Activated T-helper 1 cell treated with Interleukin-2 at 50 U/mL for 16 hours (primary cell): ENCODE results near the gene RNF157.
A peak's percentile ranks its signal among the peaks of the same experiment; 100 is the strongest.
"Not testable (repeated sequence)": the region's sequence is repeated elsewhere in the genome, so short reads cannot be mapped to it uniquely, and the experiment has no call there.

ENCODE experiments used
- DNase-seq: peaks from one replicate; pipeline ENCODE4 v3.0.0-alpha.2; 2020; ENCODE audit warnings: low read depth

Gene RNF157

GRCh38 chr17:76270127-76270592 is 29.9 kb upstream of the RNF157 start:
- DNase-seq: no peak

DNA sequence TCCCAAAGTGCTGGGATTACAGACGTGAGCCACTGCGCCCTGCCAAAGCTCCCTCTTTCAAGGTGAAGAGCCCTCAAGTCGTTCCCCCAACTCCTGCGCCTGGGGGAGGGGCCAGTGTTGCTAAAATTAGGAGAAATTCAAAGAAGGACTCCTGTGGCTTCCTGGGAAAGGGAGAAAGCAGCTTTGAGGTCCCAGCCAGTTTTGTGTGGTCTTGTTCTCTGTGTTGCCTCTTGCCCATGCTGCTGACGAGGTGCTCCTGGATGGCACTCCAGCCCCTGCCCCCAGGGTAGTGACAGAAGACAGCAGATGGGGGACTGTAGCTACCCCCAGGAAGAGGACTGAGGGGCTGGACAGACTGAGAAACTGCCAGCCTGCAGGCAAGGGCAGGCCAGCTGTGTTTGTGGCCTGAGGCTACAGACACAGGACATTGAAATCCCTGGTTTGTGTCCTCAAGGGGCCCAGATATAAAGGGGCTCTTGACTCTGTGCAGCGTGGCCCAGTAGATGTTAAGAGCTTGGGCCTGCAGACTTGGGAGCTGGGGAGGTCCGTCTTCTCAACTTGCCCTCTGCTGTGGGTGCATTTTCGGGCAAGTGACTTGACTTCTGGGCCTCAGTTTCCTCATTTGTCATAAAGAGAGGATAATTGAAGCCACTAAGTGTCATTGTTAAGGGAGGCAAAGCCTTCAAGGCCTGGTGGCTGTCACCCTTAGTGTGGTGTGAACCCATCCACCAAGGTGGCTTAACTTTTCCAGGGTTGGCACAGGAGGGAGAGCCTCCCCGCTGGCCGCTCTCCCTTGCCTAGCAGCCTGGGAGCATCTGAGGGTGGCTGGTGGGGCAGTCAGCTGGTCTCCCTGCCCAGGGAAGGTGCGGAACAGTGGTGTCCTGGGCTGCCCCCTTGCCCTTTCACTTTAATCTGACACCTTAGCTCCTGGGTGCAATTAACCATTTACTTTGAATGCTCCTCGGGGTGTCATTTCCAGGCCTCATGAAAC is 29.0 kb upstream of the RNF157 start:
- no peak for DNase-seq

- DNase-seq: peak; percentile 48
Measured at GRCh38 chr17:76268015-76268749, 27.9 kb upstream of the RNF157 start.

DNA sequence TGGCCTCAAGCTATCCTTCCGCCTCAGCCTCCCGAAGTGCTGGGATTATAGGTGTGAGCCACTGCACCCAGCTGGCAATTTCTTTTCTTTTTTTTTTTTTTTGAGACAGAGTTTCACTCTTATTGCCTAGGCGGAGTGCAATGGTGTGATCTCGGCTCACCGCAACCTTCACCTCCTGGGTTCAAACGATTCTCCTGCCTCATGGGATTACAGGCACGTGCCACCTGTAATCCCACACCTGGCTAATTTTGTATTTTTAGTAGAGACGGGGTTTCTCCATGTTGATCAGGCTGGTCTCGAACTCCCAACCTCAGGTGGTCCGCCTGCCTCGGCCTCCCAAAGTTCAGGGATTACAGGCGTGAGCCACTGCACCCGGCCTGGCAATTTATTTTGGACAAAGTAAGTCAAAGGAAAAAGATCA is 27.3 kb upstream of the RNF157 start:
- DNase-seq: not testable (repeated sequence)

DNA sequence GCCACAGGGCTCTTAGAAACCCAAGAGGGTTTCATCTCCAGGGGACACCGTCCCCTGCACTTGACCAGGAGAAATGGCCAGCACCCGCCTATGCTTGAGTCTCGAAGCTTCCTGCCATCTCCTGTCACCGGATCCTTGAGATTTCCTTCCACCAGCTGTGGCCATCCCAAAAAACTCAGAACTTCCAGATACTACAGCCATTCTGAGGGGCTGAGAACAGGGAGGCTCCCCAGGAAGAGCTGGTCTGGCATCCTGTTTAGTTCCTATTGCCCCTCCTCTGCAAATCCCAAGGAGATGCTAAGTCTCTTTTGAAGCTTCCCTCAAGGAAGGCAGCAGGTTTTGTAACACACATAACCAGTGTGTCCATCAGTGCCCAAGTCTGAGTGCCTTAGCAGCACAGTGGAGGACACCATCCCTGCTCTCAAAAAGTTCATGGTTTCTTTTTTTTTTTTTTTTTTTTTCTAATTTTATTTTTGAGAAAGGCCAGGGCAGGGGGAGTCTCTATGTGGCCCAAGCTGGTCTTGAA is 26.8 kb upstream of the RNF157 start:
- no peak for DNase-seq

DNA sequence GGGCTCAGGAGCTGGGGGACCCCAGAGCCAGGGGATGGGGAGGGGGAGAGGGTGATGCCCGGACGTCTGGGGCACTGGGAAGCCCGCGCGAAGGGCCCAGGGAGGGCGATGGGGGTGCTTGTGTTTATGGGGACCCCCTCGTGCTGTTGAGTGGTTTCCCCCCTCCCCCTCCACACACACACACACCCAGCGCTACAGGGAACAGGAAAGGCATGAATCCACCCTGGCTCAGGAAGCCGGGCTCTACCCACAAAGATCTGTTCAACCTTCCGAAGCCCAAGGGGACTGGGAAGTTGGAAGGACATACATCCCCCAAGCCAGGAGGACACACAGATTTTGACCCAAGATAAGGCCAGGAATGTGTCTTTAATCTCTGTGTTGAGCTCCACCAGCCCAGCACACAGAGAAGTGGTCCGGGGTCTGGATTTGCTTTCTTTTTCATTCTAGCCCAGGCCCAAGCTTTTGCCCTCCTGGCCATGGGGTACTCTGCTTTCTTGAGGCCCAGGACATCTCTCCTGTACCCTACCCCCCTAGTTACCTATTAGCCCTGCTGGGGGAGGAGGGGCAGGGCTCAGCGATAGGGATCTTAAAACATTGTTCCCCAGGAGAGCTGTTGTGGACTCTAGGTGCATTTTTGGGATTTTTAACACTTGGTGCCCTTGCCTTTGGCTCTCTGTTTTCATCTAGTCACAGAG is 26.1 kb upstream of the RNF157 start:
- DNase-seq: no peak

GRCh38 chr17:76265624-76266243 is 25.4 kb upstream of the RNF157 start:
- peak; percentile 51 for DNase-seq

- DNase-seq: peak; percentile 99
Measured at GRCh38 chr17:76264755-76265623, 24.7 kb upstream of the RNF157 start, which contains the start of gene UBALD2. TSS of gene UBALD2 (plus strand) at chr17:76265348. CDS start at chr17:76265506, 158 bp downstream.

DNA sequence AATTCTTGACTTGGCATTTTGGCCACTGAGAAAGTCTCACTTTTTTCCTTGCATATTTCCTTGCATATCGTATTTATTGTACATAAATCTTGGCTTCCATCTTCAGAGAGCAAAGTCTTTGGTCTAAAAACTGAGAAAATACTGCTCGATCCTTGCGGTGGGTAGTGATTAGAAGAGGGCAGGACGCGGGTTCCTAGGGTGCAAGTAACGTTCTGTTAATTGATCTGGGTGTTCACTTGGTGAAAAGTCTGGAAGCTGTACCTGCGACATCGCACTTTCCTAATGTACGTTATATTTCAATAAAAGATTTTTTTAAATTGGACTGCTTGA is 24.1 kb upstream of the RNF157 start:
- no peak for DNase-seq

DNA sequence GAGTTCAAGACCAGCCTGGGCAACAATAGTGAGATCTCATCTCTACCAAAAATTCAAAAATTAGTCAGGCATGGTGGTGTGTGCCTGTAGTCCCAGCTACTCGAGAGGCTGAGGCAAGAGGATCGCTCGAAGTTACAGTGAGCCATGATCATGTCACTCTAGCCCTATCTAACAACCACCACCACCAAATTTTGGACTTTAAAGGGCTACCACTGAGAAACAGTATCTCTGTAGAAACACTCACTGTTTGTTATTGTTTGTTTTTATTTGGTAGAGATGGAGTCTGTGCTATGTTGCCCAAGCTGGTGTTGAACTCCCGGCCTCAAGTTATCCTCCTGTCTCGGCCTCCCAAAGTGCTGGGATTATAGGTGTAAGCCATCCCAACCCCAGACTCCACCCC is 23.6 kb upstream of the RNF157 start:
- DNase-seq: no peak

GRCh38 chr17:76262732-76263344 is 22.5 kb upstream of the RNF157 start:
- no peak for DNase-seq

- DNase-seq: no peak
Measured at GRCh38 chr17:76261421-76262215, 21.3 kb upstream of the RNF157 start.

DNA sequence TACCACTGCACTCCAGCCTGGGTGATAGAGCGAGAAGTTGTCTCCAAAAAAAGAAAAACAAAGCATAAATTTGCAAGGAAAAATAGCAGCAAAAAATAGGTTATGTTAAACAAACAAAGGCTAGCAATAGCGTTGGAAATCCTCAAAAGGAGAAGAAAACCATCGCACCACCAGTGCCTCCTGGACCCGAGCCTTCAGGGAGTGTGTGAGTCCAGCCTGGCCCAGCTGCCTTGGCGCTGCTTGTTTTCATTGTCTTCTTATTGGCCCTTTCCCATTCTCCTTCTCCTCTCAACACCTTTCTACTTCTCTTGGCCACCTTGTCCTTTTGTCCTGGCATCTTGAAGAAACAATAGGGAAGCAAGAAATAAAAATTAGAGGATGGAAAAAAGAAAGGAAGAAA is 20.4 kb upstream of the RNF157 start:
- DNase-seq: no peak

DNA sequence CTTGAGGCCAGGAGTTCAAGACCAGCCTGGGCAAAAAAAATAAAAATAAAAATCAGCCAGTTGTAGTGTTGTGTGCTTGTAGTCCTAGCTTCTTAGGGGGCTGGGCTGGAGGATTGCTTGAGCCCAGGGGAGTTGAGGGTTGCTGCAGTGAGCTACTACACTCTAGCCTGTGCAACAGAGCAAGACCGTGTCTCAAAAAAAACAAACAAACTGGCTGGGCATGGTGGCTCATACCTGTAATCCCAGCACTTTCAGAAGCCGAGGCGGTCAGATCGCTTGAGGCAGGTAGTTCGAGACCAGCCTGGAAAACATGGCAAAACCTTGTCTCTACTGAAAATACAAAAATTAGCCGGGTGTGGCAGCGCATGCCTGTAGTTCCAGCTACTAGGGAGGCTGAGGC is 19.9 kb upstream of the RNF157 start:
- DNase-seq: no peak

DNA sequence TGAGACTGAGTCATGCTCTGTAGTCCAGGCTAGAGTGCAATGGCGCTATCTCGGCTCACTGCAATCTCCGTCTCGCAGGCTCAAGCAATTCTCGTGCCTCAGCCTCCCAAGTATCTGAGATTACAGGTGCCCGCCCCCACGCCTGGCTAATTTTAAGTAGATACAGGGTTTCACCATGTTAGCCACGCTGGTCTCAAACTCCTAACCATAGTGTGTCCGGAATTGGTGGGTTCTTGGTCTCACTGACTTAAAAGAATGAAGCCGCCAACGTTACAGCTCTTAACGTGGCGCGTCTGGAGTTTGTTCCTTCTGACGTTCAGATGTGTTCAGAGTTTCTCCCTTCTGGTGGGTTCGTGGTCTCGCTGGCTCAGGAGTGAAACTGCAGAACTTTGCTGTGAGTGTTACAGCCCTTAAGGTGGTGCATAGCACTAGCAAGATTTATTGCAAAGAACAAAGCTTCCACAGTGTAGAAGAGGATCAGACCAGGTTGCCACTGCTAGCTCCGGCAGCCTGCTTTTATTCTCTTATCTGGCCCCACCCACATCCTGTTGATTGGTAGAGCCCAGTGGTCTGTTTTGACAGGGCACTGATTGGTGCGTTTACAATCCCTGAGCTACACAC is 16.2 kb upstream of the RNF157 start:
- not testable (repeated sequence) for DNase-seq

DNA sequence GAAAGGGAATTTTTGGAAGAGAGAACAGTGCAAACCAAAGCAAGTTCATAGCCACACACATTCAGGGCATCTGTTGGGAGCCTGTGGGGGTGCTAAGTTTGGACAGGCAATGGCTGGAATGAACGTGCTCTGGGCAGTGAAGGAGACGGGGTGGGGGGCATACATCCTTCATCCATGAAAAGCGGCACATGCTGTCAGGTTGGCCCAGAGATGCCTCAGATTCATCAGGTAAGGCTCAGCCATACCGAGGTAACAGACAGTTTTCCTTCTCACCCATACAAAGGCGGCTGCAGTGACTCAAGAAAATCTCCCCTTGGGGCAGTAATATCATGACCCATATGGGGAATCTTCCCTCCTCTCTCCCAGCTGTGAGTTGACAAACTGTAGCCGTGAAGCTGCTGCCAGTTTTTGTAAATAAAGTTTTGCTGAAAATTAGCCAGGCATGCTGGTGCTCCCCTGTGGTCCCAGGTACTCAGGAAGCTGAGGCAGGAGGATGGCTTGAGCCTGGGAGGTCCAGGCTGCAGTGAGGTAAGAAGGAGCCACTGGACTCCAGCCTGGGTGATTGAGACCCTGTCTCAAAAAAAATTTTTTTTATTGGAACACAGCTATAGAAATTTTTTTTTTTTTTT is 15.6 kb upstream of the RNF157 start:
- DNase-seq: no peak

DNA sequence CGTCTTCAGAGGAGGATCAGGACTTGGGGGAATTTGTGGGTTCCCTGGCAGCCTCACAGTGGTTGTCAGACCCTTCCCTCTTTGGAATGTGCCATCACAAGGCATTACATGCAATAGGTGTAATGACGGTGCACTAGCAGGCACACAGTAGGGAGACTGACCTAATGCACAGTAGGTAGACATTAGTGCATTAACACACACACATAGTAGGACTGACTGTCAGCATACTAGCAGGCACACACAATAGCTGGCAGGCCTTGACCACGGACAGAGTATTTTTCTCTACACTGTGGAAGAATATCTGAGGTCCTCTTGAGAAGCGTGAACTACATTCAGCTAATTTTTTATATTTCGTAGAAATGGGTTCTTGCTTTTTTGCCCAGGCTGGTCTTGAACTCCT is 14.0 kb upstream of the RNF157 start:
- no peak for DNase-seq

- no peak for DNase-seq
Measured at GRCh38 chr17:76253841-76254240, 13.5 kb upstream of the RNF157 start.
